SK-N-SH treated with all-trans-retinoic acid at 6 μM for 48 hours (cell line): ENCODE results near the gene CLMN.
"Not testable (repeated sequence)": the region's sequence is repeated elsewhere in the genome, so short reads cannot be mapped to it uniquely, and the experiment has no call there.

Experiments used
- BACH2 ChIP-seq: fragments of 250-450 bp; sonication (Bioruptor Pico); IDR thresholded peaks from 2 replicates; pipeline ENCODE4 v1.9.0; 2021; ENCODE audit warnings: mild to moderate bottlenecking, borderline replicate concordance
- CREB5 ChIP-seq: fragments of 250-450 bp; sonication (Bioruptor Pico); IDR thresholded peaks from 2 replicates; pipeline ENCODE4 v1.5.1; 2020; ENCODE audit warnings: low read depth, mild to moderate bottlenecking, moderate library complexity
- ESRRG ChIP-seq: fragments of 250-450 bp; sonication (Bioruptor Pico); IDR thresholded peaks from 2 replicates; pipeline ENCODE4 v1.6.1; 2021; ENCODE audit warnings: mild to moderate bottlenecking
- PATZ1 ChIP-seq: fragments of 250-450 bp; sonication (Bioruptor Pico); IDR thresholded peaks from 2 replicates; pipeline ENCODE4 v1.8.0; 2020; ENCODE audit warnings: mild to moderate bottlenecking, moderate library complexity, borderline replicate concordance
- POU6F1 ChIP-seq: fragments of 250-450 bp; sonication (Bioruptor Pico); IDR thresholded peaks from 2 replicates; pipeline ENCODE4 v1.8.0; 2021; ENCODE audit warnings: low read depth, mild to moderate bottlenecking, moderate library complexity, borderline replicate concordance
- PPARA ChIP-seq: fragments of 250-450 bp; sonication (Bioruptor Pico); IDR thresholded peaks from 2 replicates; pipeline ENCODE4 v1.5.0; 2020; ENCODE audit warnings: mild to moderate bottlenecking, borderline replicate concordance
- RARB ChIP-seq: fragments of 250-450 bp; sonication (Bioruptor Pico); IDR thresholded peaks from 2 replicates; pipeline ENCODE4 v1.8.0; 2021; ENCODE audit warnings: mild to moderate bottlenecking, moderate library complexity
- SNAI2 ChIP-seq: fragments of 250-450 bp; sonication (Bioruptor Pico); IDR thresholded peaks from 2 replicates; pipeline ENCODE4 v1.5.0; 2020; ENCODE audit warnings: mild to moderate bottlenecking, moderate library complexity
- TCF4 ChIP-seq: fragments of 250-450 bp; sonication (Bioruptor Pico); IDR thresholded peaks from 2 replicates; pipeline ENCODE4 v1.8.0; 2021; ENCODE audit warnings: mild to moderate bottlenecking, moderate library complexity, borderline replicate concordance
- ZFP3 ChIP-seq: fragments of 250-450 bp; sonication (Bioruptor Pico); IDR thresholded peaks from 2 replicates; pipeline ENCODE4 v1.5.0; 2020; ENCODE audit warnings: mild to moderate bottlenecking, moderate library complexity
- ZFP30 ChIP-seq: fragments of 450-650 bp; formaldehyde crosslinking; IDR thresholded peaks from 2 replicates; pipeline ENCODE4 v1.5.0; 2022; ENCODE audit warnings: mild to moderate bottlenecking, moderate library complexity
- ZNF565 ChIP-seq: fragments of 450-650 bp; formaldehyde crosslinking; conservative IDR thresholded peaks from 2 replicates; pipeline ENCODE4 v1.5.0; 2020; ENCODE audit warnings: low read depth, mild to moderate bottlenecking, moderate library complexity

- not testable (repeated sequence) for TF ChIP-seq CREB5, BACH2, ESRRG, ZFP30, SNAI2, PATZ1, RARB, ZFP3, TCF4, PPARA, POU6F1, ZNF565 (CRISPR knock-in tag)
Observed at GRCh38 chr14:95175670-95176069, 144.0 kb downstream of the CLMN start.
